ENCODE data around the gene MRPS7.

DNA sequence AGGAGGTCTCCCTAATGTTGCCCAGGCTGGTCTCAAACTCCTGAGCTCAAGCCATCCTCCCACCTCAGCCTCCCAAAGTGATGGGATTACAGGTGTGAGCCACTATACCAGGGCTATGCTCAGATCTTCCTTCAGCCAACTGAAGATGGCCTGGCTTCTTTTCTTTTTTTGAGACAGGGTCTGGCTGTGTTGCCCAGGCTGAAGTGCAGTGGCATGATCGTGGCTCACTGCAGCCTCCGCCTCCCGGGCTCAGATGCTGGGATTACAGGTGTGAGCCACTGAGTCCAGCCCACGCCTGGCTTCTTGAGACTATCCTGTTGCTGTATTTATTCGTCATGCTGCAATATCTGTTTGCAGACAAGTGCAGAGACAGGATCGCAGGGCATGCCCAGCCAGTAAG lies 23.4 kb downstream of the MRPS7 start:
- TF ChIP-seq POLR2A (IDR thresholded peaks at IDR 0.05; ENCODE audit: control extremely low read depth in 1 of 2, low read depth in 2 of 2, low read length in 2 of 2) (no peak), YY1 (IDR thresholded peaks at IDR 0.05; ENCODE audit: low read depth, low read length) (no peak), POLR2AphosphoS5 (IDR thresholded peaks at IDR 0.05; ENCODE audit: low read depth, low read length) (no peak), TAF1 (IDR thresholded peaks at IDR 0.05; ENCODE audit: low read depth, low read length) (no peak)
